Kidney (tissue), 14 donors: ENCODE results near the gene TRPM1. TPM values are rescaled to one million over a fixed set of nuclear protein-coding genes. Genes with fewer than 3 reads are reported as not detected.

Source experiments
- DNase-seq, 5 donors: peaks; one replicate each; pipeline ENCODE4 v3.0.0-alpha.2; 2013 to 2020
- FAIRE-seq: peaks from 2 replicates; lab custom pipeline; 2012; peaks lifted over from hg19 to GRCh38; lab: Jason Lieb, UNC
- H3K27ac ChIP-seq, 2 donors: one replicate each; pipeline ENCODE4 v1.7.0; 2013; ENCODE audit warnings: low read depth in 2 of 2, low read length in 2 of 2, inconsistent platforms in 1 of 2
- H3K27me3 ChIP-seq: one replicate; pipeline ENCODE4 v1.7.1; 2013; ENCODE audit warnings: low read length, inconsistent platforms; ENCODE audit not compliant: control insufficient read depth, insufficient read depth
- H3K36me3 ChIP-seq, 3 donors: one replicate each; pipeline versions ENCODE4 v1.7.0 to v1.7.1; 2013; ENCODE audit warnings: low read length in 3 of 3, control low read depth in 1 of 3, inconsistent platforms in 1 of 3; ENCODE audit not compliant: insufficient read depth in 3 of 3, control insufficient read depth in 2 of 3
- H3K4me1 ChIP-seq, 3 donors: one replicate each; pipeline versions ENCODE4 v1.7.0 to v1.7.1; 2013; ENCODE audit warnings: low read length in 3 of 3, inconsistent platforms in 1 of 3, low read depth in 1 of 3; ENCODE audit not compliant: control insufficient read depth in 2 of 3, insufficient read depth in 2 of 3
- H3K4me3 ChIP-seq, 3 donors: one replicate each; pipeline versions ENCODE4 v1.7.0 to v1.8.1; 2013; ENCODE audit warnings: low read length in 3 of 3, control low read depth in 1 of 3, inconsistent platforms in 1 of 3
- H3K9ac ChIP-seq, 3 donors: one replicate each; pipeline versions ENCODE4 v1.7.0 to v1.7.1; 2013; ENCODE audit warnings: low read length in 3 of 3, control low read depth in 1 of 3, inconsistent platforms in 1 of 3
- H3K9me3 ChIP-seq, 3 donors: one replicate each; pipeline versions ENCODE4 v1.7.0 to v1.7.1; 2013; ENCODE audit warnings: low read length in 3 of 3, control low read depth in 1 of 3, inconsistent platforms in 1 of 3; ENCODE audit not compliant: control insufficient read depth in 2 of 3, insufficient read depth in 1 of 3
- CTCF ChIP-seq: IDR thresholded peaks from 3 replicates; pipeline ENCODE4 v1.5.1; 2012; ENCODE audit warnings: mild to moderate bottlenecking, moderate library complexity, borderline replicate concordance; ENCODE audit not compliant: insufficient read depth; ENCODE audit errors: extremely low read depth
- intact Hi-C: fragments of 100-400 bp; cut with DNase I; formaldehyde crosslinking; loops from one replicate; pipeline ENCODE4 v1.11.1; 2022
- polyA plus RNA-seq: library from polyadenylated mRNA; stranded (reverse); fragments of 350-450 nt; fragmentation: Illumina TruSeq; extraction: RNeasy Lipid Tissue Mini Kit (QIAGEN cat#74804); gene quantifications from one replicate; pipeline ENCODE4 v1.2.3, GENCODE V29; 2014; ENCODE audit warnings: low read depth, low replicate concordance; ENCODE audit not compliant: insufficient read depth
- total RNA-seq: library from RNA; stranded (reverse); fragmentation: NEBNext Ultra II Directional; extraction: Animal tissue kit (Norgen Biotek cat#: 25700); gene quantifications from one replicate; pipeline ENCODE4 v1.2.1, GENCODE V29; 2021
- donor health status: control.
- donor health status: control.
- donor health status: control.
- donor health status: control.
- donor health status: control.
- donor health status: DM: yes; HTN: yes; CAD: no.
- donor health status: Normal renal cell carcinoma (clear cell type).

Gene TRPM1
- total and polyA plus RNA-seq, 2 donors from 2014 or later = 1.3 TPM; not detected in 1

GRCh38 chr15:31128477-31128876 lies 27.0 kb upstream of the TRPM1 start:
- Histone ChIP-seq H3K4me1 (peaks cover 0 to 10% (median 8%) of the 10 kb centered on the region in 3 donors), H3K27me3 (no peaks in the 10 kb centered on the region), H3K27ac (no peak overlapping the region), H3K36me3 (no peaks in the 10 kb centered on the region), H3K4me3 (no peak overlapping the region), H3K9ac (no peak overlapping the region), H3K9me3 (no peaks in the 10 kb centered on the region)
- intact Hi-C loops = no loop called here
- DNase-seq = no peak
- no peak for TF ChIP-seq CTCF
- FAIRE-seq = no peak

- Histone ChIP-seq H3K9ac (no peak overlapping the region), H3K27ac (no peak overlapping the region), H3K27me3 (no peaks in the 10 kb centered on the region), H3K9me3 (no peaks in the 10 kb centered on the region), H3K4me3 (no peak overlapping the region), H3K4me1 (peaks cover 0 to 10% (median 8%) of the 10 kb centered on the region in 3 donors), H3K36me3 (no peaks in the 10 kb centered on the region)
- DNase-seq (peak in 1 of 5 donors; percentile 43), FAIRE-seq (no peak)
- intact Hi-C loops = no loop called here
- no peak for TF ChIP-seq CTCF
Observed at GRCh38 chr15:31127596-31128261, 26.2 kb upstream of the TRPM1 start.

- FAIRE-seq = no peak
- H3K36me3 ChIP-seq = no peaks in the 10 kb centered on the region
- H3K27ac ChIP-seq = no peak overlapping the region
- intact Hi-C loops = no loop called here
- H3K27me3 ChIP-seq = no peaks in the 10 kb centered on the region
- H3K9me3 ChIP-seq = peaks cover 0 to 4% (median 0%) of the 10 kb centered on the region in 3 donors
- DNase-seq = no peak
- TF ChIP-seq CTCF = no peak
- H3K4me3 ChIP-seq = no peak overlapping the region
- peaks cover 0 to 10% (median 8%) of the 10 kb centered on the region in 3 donors for H3K4me1 ChIP-seq
- no peak overlapping the region for H3K9ac ChIP-seq
Observed at GRCh38 chr15:31125061-31125460, 23.5 kb upstream of the TRPM1 start.
